GM21367 (cell line): ENCODE results near the gene GREM2.

Experiments used
- ATAC-seq: cut with Tn5 transposase; IDR thresholded peaks from one replicate; pipeline ENCODE4 v1.9.1; 2021; ENCODE audit not compliant: unreplicated experiment

GREM2 gene

DNA sequence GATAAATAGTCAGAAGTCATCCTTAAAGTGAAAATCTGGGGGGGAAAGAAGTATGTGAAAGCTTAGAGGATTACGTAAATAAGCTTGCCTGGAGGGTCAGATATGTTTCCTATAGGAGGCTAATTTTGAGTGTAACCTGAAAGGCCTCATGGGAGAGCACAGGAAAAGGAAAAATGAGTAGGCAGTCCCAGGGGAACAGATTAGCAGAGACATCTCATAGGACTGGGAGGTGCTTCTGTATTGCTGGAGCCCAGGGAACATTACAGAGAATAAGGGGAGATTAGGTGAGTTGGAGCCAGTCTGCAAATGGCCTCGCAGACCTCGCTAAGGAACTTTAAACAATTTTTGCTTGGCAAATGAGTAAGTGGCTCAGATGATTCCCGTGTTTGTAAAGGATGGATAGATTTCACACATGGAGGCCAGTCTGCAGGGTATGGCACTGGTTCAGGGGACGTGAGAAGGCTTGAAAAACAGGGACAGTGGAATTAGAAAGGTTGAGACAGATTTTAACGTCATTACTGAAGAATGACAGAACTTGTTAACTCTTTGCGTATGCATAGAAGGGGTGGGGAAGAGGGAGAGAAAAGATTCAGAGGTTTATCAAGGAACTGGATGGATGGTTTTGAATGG lies 149.1 kb downstream of the GREM2 start:
- ATAC-seq: no peak

DNA sequence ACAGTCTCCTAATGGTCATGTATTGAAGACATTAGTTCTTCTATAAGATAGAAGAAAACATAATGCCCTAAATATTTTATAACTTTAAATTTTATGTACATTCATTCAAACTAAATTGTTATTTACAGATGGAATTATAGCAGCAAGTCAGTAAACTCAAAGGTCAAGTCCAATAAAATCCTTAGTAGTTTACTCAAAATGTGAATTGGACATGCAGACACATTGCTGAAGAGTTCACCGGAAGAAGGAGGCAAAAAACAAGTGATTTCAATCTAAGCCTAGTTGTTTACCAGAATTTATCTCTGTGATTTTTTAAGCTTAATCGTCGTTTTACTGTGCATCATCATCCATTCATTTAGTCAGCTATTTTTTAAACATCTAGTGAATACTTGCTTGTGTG lies 149.7 kb downstream of the GREM2 start:
- no peak for ATAC-seq

- no peak for ATAC-seq
Measured at GRCh38 chr1:240457203-240457602, 154.8 kb downstream of the GREM2 start.

DNA sequence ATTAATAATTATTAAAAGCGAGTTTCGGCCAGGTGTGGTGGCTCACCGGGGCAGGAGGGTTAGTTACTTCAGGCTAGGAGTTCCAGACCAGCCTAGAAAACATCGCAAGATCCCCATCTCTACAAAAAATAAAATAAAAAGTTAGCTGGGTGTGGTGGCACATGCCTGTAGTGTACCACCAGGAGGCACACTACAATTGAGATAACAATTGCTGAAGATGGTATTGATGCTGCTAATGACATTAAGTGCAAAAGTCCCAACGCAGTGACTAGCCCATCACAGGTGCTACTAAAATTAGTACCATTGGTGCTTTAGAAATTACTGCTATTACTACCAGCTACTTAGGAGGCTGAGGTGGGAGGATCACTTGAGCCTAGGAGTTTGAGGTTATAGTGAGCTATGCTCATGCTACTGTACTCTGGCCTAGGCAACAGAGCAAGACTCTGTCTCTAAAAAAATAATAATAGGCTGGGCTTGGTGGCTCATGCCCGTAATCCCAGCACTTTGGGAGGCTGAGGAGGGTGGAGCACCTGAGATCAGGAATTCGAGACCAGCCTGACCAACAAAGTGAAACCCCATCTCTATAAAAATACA lies 156.6 kb downstream of the GREM2 start:
- ATAC-seq: no peak

DNA sequence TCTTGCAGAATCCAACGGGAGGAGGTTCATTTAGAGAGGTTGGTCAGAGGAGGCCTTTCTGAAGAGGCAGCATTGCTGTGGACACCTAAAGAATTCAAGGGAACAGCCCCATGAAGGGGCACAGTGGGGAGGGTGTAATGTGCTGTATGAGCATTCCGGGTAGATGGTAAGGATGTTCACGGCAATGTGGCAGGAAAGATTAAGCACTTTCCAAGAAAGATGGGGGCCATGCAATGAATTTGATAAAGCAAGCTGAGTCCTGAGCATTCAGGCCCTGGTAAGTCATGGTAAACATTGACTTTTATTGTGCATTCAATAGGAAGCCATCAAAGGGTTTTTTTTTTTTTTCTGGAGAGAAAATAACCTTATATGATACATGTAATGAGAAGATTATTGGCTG lies 166.6 kb downstream of the GREM2 start:
- no peak for ATAC-seq

DNA sequence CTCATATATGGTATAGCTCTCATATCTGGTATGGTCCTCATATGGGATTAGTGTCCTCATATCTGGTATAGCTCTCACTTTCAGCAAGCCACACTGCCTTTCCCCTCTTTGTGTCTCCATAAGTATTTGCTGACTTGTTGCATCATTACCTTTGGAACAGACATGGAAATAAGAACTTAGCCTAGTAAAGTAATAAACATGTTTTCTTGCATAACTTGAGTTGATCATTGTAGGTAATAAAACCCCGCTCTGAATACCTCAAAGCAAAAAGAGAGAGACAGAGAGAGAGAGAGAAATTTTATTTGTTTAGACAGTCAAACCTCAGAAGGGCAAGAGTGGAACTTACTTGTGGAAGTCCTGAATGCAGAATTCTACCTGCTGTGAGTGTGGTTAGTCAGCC lies 170.3 kb downstream of the GREM2 start:
- no peak for ATAC-seq
